Cardiac muscle cell (in vitro differentiated cells and primary cell): ENCODE data around the gene HNF1B. TPM values are rescaled to one million over a fixed set of nuclear protein-coding genes. Genes with fewer than 3 reads are reported as not detected.

Experiments used
- DNase-seq, 2 donors: peaks; one replicate each; pipeline versions ENCODE4 v3.0.0 to v3.0.0-alpha.2; 2010 to 2017; ENCODE audit warnings: low read depth in 1 of 2, low spot score in 1 of 2
- H3K27ac ChIP-seq: fragments of 200-600 bp; sonication (generic); 2 replicates; pipeline ENCODE4 v1.5.1; 2016
- H3K27me3 ChIP-seq: fragments of 200-600 bp; sonication (generic); 2 replicates; pipeline ENCODE4 v1.6.0; 2016; ENCODE audit warnings: control low read depth
- H3K36me3 ChIP-seq: fragments of 200-600 bp; sonication (generic); 2 replicates; pipeline ENCODE4 v1.5.1; 2016; ENCODE audit warnings: control low read depth
- H3K4me1 ChIP-seq: fragments of 200-600 bp; sonication (generic); 2 replicates; pipeline ENCODE4 v1.8.1; 2017; ENCODE audit warnings: low read depth, mild to moderate bottlenecking, mixed run types
- H3K4me3 ChIP-seq: fragments of 200-600 bp; sonication (generic); 2 replicates; pipeline ENCODE4 v1.5.1; 2016; ENCODE audit warnings: mild to moderate bottlenecking
- H3K9me3 ChIP-seq: fragments of 200-600 bp; sonication (generic); 2 replicates; pipeline ENCODE4 v1.5.1; 2017; ENCODE audit warnings: low read depth, mild to moderate bottlenecking, control low read depth
- CTCF ChIP-seq: IDR thresholded peaks from 2 replicates; pipeline ENCODE4 v1.5.1; 2012; ENCODE audit warnings: low read depth, mild to moderate bottlenecking, low read length
- polyA plus RNA-seq: library from polyadenylated mRNA; unstranded; fragments of >200 nt; fragmentation: Nextera tagmentation; extraction: Ambion mirVana; gene quantifications from 2 replicates; pipeline ENCODE4 v1.2.1, GENCODE V29; 2016
- total RNA-seq: library from RNA; depleted of rRNA; stranded (reverse); fragments of >200 nt; gene quantifications from 2 replicates; pipeline ENCODE4 v1.2.3, GENCODE V29; 2016

HNF1B gene
- total and polyA plus RNA-seq, 2 experiments from 2014 or later, result not detected

DNA sequence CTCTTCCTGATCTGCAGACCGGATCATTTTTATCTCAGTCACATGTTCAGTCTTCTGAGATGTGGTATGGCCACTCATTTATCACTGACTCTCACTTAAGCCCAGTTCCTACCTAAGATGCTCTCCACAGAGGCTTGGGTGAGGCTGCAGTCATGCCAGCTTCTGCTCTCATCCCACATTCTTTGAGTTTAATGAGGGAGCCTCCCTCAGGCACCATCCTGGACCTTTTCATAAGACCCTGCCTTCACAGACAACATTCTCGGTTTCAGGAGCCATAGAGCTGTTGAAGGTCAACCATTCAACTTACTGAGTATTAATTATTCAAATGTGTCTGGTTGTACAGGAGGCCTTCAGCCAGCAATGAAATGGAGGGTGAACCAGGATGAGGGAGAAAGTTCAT is 23.6 kb upstream of the HNF1B start:
- no peaks in the 10 kb centered on the region for H3K9me3 ChIP-seq
- DNase-seq, result no peak
- H3K27me3 ChIP-seq, result peaks cover 1% of the 10 kb centered on the region
- no peak overlapping the region for H3K4me3 ChIP-seq
- no peak for TF ChIP-seq CTCF
- H3K36me3 ChIP-seq, result no peaks in the 10 kb centered on the region
- H3K4me1 ChIP-seq, result no peaks in the 10 kb centered on the region
- no peak overlapping the region for H3K27ac ChIP-seq

GRCh38 chr17:37766971-37767370 is 22.1 kb upstream of the HNF1B start:
- Histone ChIP-seq H3K27ac (no peak overlapping the region), H3K9me3 (no peaks in the 10 kb centered on the region), H3K4me3 (no peak overlapping the region), H3K27me3 (peaks cover 13% of the 10 kb centered on the region), H3K36me3 (no peaks in the 10 kb centered on the region), H3K4me1 (no peaks in the 10 kb centered on the region)
- DNase-seq, result no peak
- no peak for TF ChIP-seq CTCF

DNA sequence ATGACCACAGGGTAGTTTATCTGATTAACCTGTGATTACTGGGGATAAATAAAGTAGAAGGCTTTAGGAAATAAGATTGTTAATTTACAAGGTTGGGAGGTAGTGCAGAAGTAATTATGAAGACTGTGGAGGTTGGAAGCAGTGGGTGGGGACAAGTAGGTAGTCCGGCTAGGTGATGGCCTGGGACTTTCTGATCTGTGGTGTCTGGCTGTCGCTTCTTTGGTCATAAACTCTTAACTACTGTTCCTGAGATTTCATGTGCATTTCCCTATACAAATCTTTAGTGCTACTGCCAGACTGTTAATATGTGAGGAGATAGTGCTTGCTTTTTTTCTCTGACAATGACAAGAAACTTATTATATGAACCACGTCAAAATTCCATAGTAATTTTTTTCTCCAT is 19.5 kb upstream of the HNF1B start:
- Histone ChIP-seq H3K4me1 (no peaks in the 10 kb centered on the region), H3K9me3 (no peaks in the 10 kb centered on the region), H3K27ac (no peak overlapping the region), H3K27me3 (peaks cover 15% of the 10 kb centered on the region), H3K4me3 (no peak overlapping the region), H3K36me3 (no peaks in the 10 kb centered on the region)
- TF ChIP-seq CTCF, result no peak
- DNase-seq, result no peak

DNA sequence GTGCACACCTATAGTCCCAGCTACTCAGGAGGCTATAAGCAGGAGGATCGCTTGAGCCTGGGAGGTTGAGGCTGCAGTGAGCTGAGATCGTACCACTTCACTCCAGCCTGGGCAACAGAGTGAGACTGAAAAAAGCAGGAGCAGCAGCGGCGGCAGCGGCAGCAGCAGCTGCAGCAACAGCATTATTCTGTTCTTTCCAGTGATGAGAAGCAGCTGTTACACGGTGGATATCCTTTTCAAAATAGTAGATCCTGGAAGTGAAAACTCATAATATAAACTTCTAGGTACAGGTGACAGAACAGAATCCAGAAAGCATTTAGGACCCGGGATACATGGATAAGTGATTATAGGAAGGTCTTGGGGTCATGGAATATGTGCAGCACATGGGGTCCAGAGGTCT is 17.8 kb upstream of the HNF1B start:
- no peak overlapping the region for H3K27ac ChIP-seq
- peak in 1 of 2 donors; percentile 29 for DNase-seq
- H3K27me3 ChIP-seq, result peaks cover 15% of the 10 kb centered on the region
- no peaks in the 10 kb centered on the region for H3K36me3 ChIP-seq
- H3K4me3 ChIP-seq, result no peak overlapping the region
- no peaks in the 10 kb centered on the region for H3K4me1 ChIP-seq
- no peak for TF ChIP-seq CTCF
- H3K9me3 ChIP-seq, result no peaks in the 10 kb centered on the region

GRCh38 chr17:37761961-37762360 is 17.1 kb upstream of the HNF1B start:
- H3K4me1 ChIP-seq, result no peaks in the 10 kb centered on the region
- peaks cover 15% of the 10 kb centered on the region for H3K27me3 ChIP-seq
- no peaks in the 10 kb centered on the region for H3K9me3 ChIP-seq
- no peak for TF ChIP-seq CTCF
- no peak overlapping the region for H3K27ac ChIP-seq
- H3K4me3 ChIP-seq, result no peak overlapping the region
- no peak for DNase-seq
- no peaks in the 10 kb centered on the region for H3K36me3 ChIP-seq

DNA sequence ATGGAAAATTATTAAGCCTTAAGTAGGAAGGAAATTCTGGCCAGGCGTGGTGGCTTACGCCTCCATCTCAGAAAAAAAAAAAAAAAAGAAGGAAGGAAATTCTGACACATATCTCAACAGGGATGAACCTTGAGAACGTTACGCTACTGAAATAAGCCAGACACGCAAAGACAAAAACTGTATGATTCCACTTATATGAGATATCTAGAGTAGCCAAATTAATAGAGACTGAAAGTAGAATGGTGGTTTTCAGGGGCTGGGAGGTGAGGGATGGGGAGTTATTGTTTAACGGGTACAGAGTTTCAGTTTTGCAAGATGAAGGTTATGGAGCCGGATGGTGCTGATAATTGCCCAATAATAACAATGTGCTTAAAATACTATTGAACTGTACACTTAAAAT is 16.2 kb upstream of the HNF1B start:
- no peaks in the 10 kb centered on the region for H3K4me1 ChIP-seq
- H3K4me3 ChIP-seq, result no peak overlapping the region
- peaks cover 15% of the 10 kb centered on the region for H3K27me3 ChIP-seq
- H3K36me3 ChIP-seq, result no peaks in the 10 kb centered on the region
- H3K27ac ChIP-seq, result no peak overlapping the region
- DNase-seq, result no peak
- H3K9me3 ChIP-seq, result no peaks in the 10 kb centered on the region
- no peak for TF ChIP-seq CTCF
